Keratinocyte (primary cell): ENCODE data around the gene VAMP8. TPM values are rescaled to one million over a fixed set of nuclear protein-coding genes. Genes with fewer than 3 reads are reported as not detected.

ENCODE experiments used
- DNase-seq: peaks from one replicate; pipeline ENCODE4 v3.0.0-alpha.2; 2011; ENCODE audit warnings: low read depth, missing footprints, low spot score
- FAIRE-seq: peaks from 2 replicates; lab custom pipeline; 2011; peaks lifted over from hg19 to GRCh38; lab: Jason Lieb, UNC
- H2AFZ ChIP-seq: 2 replicates; pipeline ENCODE4 v1.6.0; 2012; ENCODE audit warnings: low read length, control low read depth, inconsistent platforms; ENCODE audit not compliant: control insufficient read depth
- H3K27ac ChIP-seq: 2 replicates; pipeline ENCODE4 v1.5.1; 2011; ENCODE audit warnings: low read length; ENCODE audit not compliant: control insufficient read depth, insufficient read depth
- H3K27me3 ChIP-seq: 3 replicates; pipeline ENCODE4 v1.6.0; 2011; ENCODE audit warnings: low read length; ENCODE audit not compliant: control insufficient read depth, insufficient read depth; ENCODE audit errors: extremely low read depth
- H3K36me3 ChIP-seq, 2 experiments: 2 replicates in 1 of 2; 3 replicates in 1 of 2; pipeline ENCODE4 v1.5.1; 2011; ENCODE audit warnings: low read length in 2 of 2, mild to moderate bottlenecking in 1 of 2; ENCODE audit not compliant: control insufficient read depth in 2 of 2, insufficient read depth in 2 of 2; ENCODE audit errors: extremely low read depth in 1 of 2
- H3K4me1 ChIP-seq: 3 replicates; pipeline ENCODE4 v1.5.1; 2011; ENCODE audit warnings: low read length; ENCODE audit not compliant: control insufficient read depth, insufficient read depth; ENCODE audit errors: extremely low read depth
- H3K4me2 ChIP-seq: 3 replicates; pipeline ENCODE4 v1.6.0; 2011; ENCODE audit warnings: low read depth, low read length; ENCODE audit not compliant: control insufficient read depth, insufficient read depth; ENCODE audit errors: extremely low read depth
- H3K4me3 ChIP-seq, 3 experiments: fragments of 200-600 bp in 1 of 3; sonication (generic) in 1 of 3; 2 replicates in 2 of 3; 3 replicates in 1 of 3; pipeline ENCODE4 v1.5.1; 2011 to 2016; ENCODE audit warnings: low read length in 3 of 3, mild to moderate bottlenecking in 3 of 3, control low read depth in 2 of 3, inconsistent platforms in 1 of 3, low read depth in 1 of 3, mixed read lengths in 1 of 3, mixed run types in 1 of 3, moderate library complexity in 1 of 3; ENCODE audit not compliant: control insufficient read depth in 2 of 3, insufficient read depth in 2 of 3; ENCODE audit errors: extremely low read depth in 1 of 3
- H3K79me2 ChIP-seq: 2 replicates; pipeline ENCODE4 v1.6.0; 2012; ENCODE audit warnings: low read length; ENCODE audit not compliant: control insufficient read depth, insufficient read depth
- H3K9ac ChIP-seq: 3 replicates; pipeline ENCODE4 v1.6.0; 2011; ENCODE audit warnings: low read length; ENCODE audit not compliant: control insufficient read depth, insufficient read depth; ENCODE audit errors: extremely low read depth
- H3K9me1 ChIP-seq: 3 replicates; pipeline ENCODE4 v1.6.0; 2011; ENCODE audit warnings: low read length; ENCODE audit not compliant: control insufficient read depth, insufficient read depth; ENCODE audit errors: extremely low read depth
- H3K9me3 ChIP-seq: 2 replicates; pipeline ENCODE4 v1.5.1; 2012; ENCODE audit warnings: low read depth, low read length; ENCODE audit not compliant: control insufficient read depth
- H4K20me1 ChIP-seq: 3 replicates; pipeline ENCODE4 v1.6.0; 2011; ENCODE audit warnings: low read length; ENCODE audit not compliant: control insufficient read depth, insufficient read depth; ENCODE audit errors: extremely low read depth
- EZH2 ChIP-seq: IDR thresholded peaks from one replicate; pipeline ENCODE4 v1.6.1; 2012; ENCODE audit warnings: inconsistent platforms, mild to moderate bottlenecking, low read length, moderate library complexity
- dilution Hi-C: fragments of 300-500 bp; cut with MboI; formaldehyde crosslinking; loops from one replicate; pipeline ENCODE4 v1.7.0; 2020; ENCODE audit warnings: low sequenced_read_pairs; ENCODE audit not compliant: extremely low pct_ligation_motif_present
- polyA plus RNA-seq, 5 experiments: library from polyadenylated mRNA; depleted of rRNA in 3 of 5; stranded (reverse) in 3 of 5; stranded (forward) in 1 of 5; unstranded in 1 of 5; fragments of >200 nt; gene quantifications; 1 replicate in 1 of 5; 2 replicates in 3 of 5; 3 replicates in 1 of 5; pipeline versions ENCODE4 v1.2.1 to v1.2.3, GENCODE V29; 2011 to 2012; ENCODE audit warnings: missing spikeins in 2 of 5, low read depth in 1 of 5, low replicate concordance in 1 of 5
- TF ChIP-seq, protein P1 (sequence below), 3 experiments: IDR thresholded peaks in 1 of 3; conservative IDR thresholded peaks in 1 of 3; optimal IDR thresholded peaks in 1 of 3; 2 replicates in 2 of 3; 3 replicates in 1 of 3; pipeline versions ENCODE3 to v1.5.1; 2011; ENCODE audit warnings: low read length in 3 of 3, mild to moderate bottlenecking in 3 of 3, moderate library complexity in 2 of 3, control low read depth in 1 of 3, inconsistent platforms in 1 of 3; ENCODE audit not compliant: insufficient read depth in 2 of 3; ENCODE audit errors: extremely low read depth in 1 of 3

Gene VAMP8
- polyA plus RNA-seq, 1 donor (not counting 4 experiments of a cell fraction or from before 2014, with no cell fraction given): 385 TPM

GRCh38 chr2:85564144-85564563 is 13.2 kb upstream of the VAMP8 start:
- Histone ChIP-seq H3K27ac (no peak overlapping the region), H3K27me3 (no peaks in the 10 kb centered on the region), H3K4me1 (peaks cover 5% of the 10 kb centered on the region), H4K20me1 (no peaks in the 10 kb centered on the region), H3K36me3 (peaks cover 0 to under 1% of the 10 kb centered on the region in 2 experiments), H3K9me3 (no peaks in the 10 kb centered on the region), H2AFZ (no peak overlapping the region), H3K9ac (no peak overlapping the region), H3K4me3 (no peak overlapping the region), H3K79me2 (peaks cover 17% of the 10 kb centered on the region), H3K9me1 (no peaks in the 10 kb centered on the region), H3K4me2 (no peak overlapping the region)
- DNase-seq (no peak), FAIRE-seq (no peak)
- dilution Hi-C loops: no loop called here
- TF ChIP-seq, protein P1, sequence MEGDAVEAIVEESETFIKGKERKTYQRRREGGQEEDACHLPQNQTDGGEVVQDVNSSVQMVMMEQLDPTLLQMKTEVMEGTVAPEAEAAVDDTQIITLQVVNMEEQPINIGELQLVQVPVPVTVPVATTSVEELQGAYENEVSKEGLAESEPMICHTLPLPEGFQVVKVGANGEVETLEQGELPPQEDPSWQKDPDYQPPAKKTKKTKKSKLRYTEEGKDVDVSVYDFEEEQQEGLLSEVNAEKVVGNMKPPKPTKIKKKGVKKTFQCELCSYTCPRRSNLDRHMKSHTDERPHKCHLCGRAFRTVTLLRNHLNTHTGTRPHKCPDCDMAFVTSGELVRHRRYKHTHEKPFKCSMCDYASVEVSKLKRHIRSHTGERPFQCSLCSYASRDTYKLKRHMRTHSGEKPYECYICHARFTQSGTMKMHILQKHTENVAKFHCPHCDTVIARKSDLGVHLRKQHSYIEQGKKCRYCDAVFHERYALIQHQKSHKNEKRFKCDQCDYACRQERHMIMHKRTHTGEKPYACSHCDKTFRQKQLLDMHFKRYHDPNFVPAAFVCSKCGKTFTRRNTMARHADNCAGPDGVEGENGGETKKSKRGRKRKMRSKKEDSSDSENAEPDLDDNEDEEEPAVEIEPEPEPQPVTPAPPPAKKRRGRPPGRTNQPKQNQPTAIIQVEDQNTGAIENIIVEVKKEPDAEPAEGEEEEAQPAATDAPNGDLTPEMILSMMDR (optimal IDR thresholded peaks at IDR 0.05 in 1 of 3, IDR thresholded peaks at IDR 0.05 in 1 of 3, conservative IDR thresholded peaks at IDR 0.05 in 1 of 3; ENCODE audit: extremely low read depth in 1 of 3, insufficient read depth in 2 of 3, low read length in 3 of 3): no peak
- TF ChIP-seq EZH2: no peak

DNA sequence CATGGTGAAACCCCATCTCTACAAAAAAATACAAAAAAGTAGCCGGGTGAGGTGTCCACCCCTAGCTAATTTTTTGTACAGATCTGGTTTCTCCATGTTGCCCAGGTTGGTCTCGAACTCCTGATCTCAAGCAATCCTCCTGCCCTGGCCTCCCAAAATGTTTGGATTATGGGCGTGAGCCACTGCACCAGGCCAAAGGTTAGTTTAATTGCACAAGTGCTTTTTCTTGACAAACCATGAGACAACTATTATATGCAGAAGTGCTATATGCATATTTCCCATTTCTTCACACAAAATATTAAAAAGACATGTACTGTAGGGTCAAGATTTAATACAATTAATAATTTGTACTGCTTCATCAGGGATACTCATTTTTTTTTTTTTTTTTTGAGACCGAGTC is 11.1 kb upstream of the VAMP8 start:
- H3K27me3 ChIP-seq: no peaks in the 10 kb centered on the region
- no peaks in the 10 kb centered on the region for H3K9me1 ChIP-seq
- H3K9ac ChIP-seq: no peak overlapping the region
- H3K9me3 ChIP-seq: no peaks in the 10 kb centered on the region
- H2AFZ ChIP-seq: no peak overlapping the region
- peaks cover under 1% of the 10 kb centered on the region for H3K79me2 ChIP-seq
- H3K4me3 ChIP-seq: no peak overlapping the region
- H4K20me1 ChIP-seq: no peaks in the 10 kb centered on the region
- H3K36me3 ChIP-seq: no peaks in the 10 kb centered on the region
- TF ChIP-seq EZH2: no peak
- TF ChIP-seq, protein P1 (optimal IDR thresholded peaks at IDR 0.05 in 1 of 3, IDR thresholded peaks at IDR 0.05 in 1 of 3, conservative IDR thresholded peaks at IDR 0.05 in 1 of 3; ENCODE audit: extremely low read depth in 1 of 3, insufficient read depth in 2 of 3, low read length in 3 of 3): no peak
- H3K4me2 ChIP-seq: no peak overlapping the region
- no peak overlapping the region for H3K27ac ChIP-seq
- dilution Hi-C loops: no loop called here
- no peaks in the 10 kb centered on the region for H3K4me1 ChIP-seq
- DNase-seq (no peak), FAIRE-seq (no peak)
